ENCODE measurements around the gene PRG2. TPM values are rescaled to one million over a fixed set of nuclear protein-coding genes. Genes with fewer than 3 reads are reported as not detected.

PRG2 gene
- total RNA-seq, 2 experiments from 2014 or later, result 0.98 to 1.6 TPM

DNA sequence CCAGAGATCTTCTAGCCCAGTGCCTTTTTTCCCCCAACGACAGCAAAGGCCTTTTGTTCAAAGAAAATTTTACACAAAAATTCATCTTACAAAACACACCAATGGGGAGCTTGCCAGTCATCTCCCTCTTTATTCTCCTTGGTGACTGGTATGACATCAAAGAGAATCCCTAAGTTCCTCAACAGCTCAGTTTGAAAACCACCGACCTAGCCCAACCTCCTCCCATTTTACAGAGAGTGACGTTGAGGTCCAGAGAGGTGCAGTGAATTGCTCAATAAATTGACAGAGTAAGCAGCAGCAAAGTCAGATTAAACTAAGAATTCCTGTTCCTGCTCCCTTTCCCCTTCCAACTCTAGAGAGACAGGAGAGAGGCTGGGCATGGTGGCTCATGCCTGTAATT, 28.7 kb upstream of the PRG2 start:
- Mint-ChIP-seq H3K4me3 (no peak overlapping the region), H3K27me3 (no peaks in the 10 kb centered on the region), H3K9me3 (ENCODE audit: low read depth) (no peaks in the 10 kb centered on the region), H3K4me1 (peaks cover 77% of the 10 kb centered on the region), H3K36me3 (ENCODE audit: low read depth) (peaks cover 92% of the 10 kb centered on the region), H3K27ac (peak overlapping the region; percentile 58)
- ATAC-seq, result no peak
- DNase-seq, result no peak
- CTCF ChIA-PET, result interaction anchor here (0.5 to 0.7 kb wide), 2 partner anchors 73 to 76 kb away, joined by 3 read pairs; no protein-coding TSS in a partner anchor
- intact Hi-C loops (cut with DNase I, micrococcal nuclease), result no loop called here
- POLR2A ChIA-PET, result no interaction called here

GRCh38 chr11:57418131-57418530, 27.7 kb upstream of the PRG2 start:
- Mint-ChIP-seq H3K4me3 (no peak overlapping the region), H3K9me3 (ENCODE audit: low read depth) (no peaks in the 10 kb centered on the region), H3K36me3 (ENCODE audit: low read depth) (peaks cover 92% of the 10 kb centered on the region), H3K27me3 (no peaks in the 10 kb centered on the region), H3K4me1 (peaks cover 77% of the 10 kb centered on the region), H3K27ac (no peak overlapping the region)
- DNase-seq, result no peak
- CTCF ChIA-PET, result interaction anchor here (0.6 to 1.9 kb wide), 5 partner anchors 10 to 189 kb away, joined by 3 to 6 read pairs (median 3); partner anchors contain the start of gene RTN4RL2
- intact Hi-C loops (cut with DNase I, micrococcal nuclease), result no loop called here
- ATAC-seq, result no peak
- POLR2A ChIA-PET, result interaction anchor here (0.8 kb wide), 1 partner anchor 24 kb away, joined by 3 read pairs; no protein-coding TSS in a partner anchor

DNA sequence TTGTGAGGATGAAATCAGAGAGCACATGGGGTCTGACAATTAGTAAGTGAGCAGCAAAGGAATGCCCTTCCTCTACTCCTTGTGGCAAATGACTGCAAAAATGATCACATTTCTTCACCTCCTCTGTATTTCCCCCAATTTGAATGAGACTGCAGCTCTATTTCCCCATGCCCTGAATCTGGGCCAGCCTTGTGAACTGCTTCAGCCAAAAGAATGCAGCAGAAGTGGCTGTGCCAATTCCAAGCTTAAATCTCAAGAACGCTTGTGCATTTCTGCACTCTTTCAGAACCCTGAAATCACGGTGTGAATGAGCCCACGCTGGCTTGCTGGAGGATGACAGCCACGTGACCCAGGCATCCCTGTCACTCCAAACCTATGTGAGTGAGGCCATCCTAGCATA, 26.6 kb upstream of the PRG2 start:
- no peak for DNase-seq
- peaks cover 88% of the 10 kb centered on the region for H3K36me3 Mint-ChIP-seq (ENCODE audit: low read depth)
- POLR2A ChIA-PET, result no interaction called here
- no peak overlapping the region for H3K4me3 Mint-ChIP-seq
- CTCF ChIA-PET, result interaction anchor here (1.3 to 1.9 kb wide), 3 partner anchors 11 to 110 kb away, joined by 3 to 6 read pairs (median 4); no protein-coding TSS in a partner anchor
- H3K9me3 Mint-ChIP-seq (ENCODE audit: low read depth), result no peaks in the 10 kb centered on the region
- no peak for ATAC-seq
- intact Hi-C loops (cut with DNase I, micrococcal nuclease), result no loop called here
- H3K4me1 Mint-ChIP-seq, result peaks cover 72% of the 10 kb centered on the region
- no peaks in the 10 kb centered on the region for H3K27me3 Mint-ChIP-seq
- H3K27ac Mint-ChIP-seq, result no peak overlapping the region

DNA sequence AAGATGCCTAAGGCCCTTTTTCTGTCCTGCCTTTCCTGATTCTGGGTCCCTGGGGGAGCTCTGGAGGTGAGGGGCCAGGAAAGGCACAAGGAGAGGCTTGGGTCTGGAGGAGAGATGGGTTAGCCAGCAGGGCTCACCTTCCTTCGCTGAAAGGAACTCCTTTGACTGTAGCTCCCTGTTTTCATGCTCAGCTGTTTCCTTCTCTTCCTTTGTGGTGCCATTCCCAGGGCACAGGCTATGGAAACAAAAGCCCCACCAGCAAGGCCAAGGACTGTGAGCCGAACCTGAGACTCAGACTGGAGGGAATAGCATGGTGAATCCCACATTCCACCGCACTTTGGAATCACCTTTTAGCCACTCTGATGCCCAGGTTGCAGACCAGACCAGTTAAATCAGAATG, 26.0 kb upstream of the PRG2 start:
- no peak for ATAC-seq
- POLR2A ChIA-PET, result no interaction called here
- no peak overlapping the region for H3K27ac Mint-ChIP-seq
- peaks cover 86% of the 10 kb centered on the region for H3K36me3 Mint-ChIP-seq (ENCODE audit: low read depth)
- peaks cover 68% of the 10 kb centered on the region for H3K4me1 Mint-ChIP-seq
- no peak overlapping the region for H3K4me3 Mint-ChIP-seq
- intact Hi-C loops (cut with DNase I, micrococcal nuclease), result no loop called here
- CTCF ChIA-PET, result interaction anchor here (1.3 kb wide), 2 partner anchors 20 to 110 kb away, joined by 3 to 4 read pairs; no protein-coding TSS in a partner anchor
- H3K27me3 Mint-ChIP-seq, result no peaks in the 10 kb centered on the region
- H3K9me3 Mint-ChIP-seq (ENCODE audit: low read depth), result no peaks in the 10 kb centered on the region
- DNase-seq, result no peak

GRCh38 chr11:57414612-57415212, 24.3 kb upstream of the PRG2 start:
- no peak overlapping the region for H3K4me3 Mint-ChIP-seq
- H3K4me1 Mint-ChIP-seq, result peaks cover 60% of the 10 kb centered on the region
- ATAC-seq (peak; percentile 52), DNase-seq (no peak)
- H3K36me3 Mint-ChIP-seq (ENCODE audit: low read depth), result peaks cover 81% of the 10 kb centered on the region
- POLR2A ChIA-PET, result no interaction called here
- CTCF ChIA-PET, result no interaction called here
- H3K27ac Mint-ChIP-seq, result peak overlapping the region; percentile 9
- H3K9me3 Mint-ChIP-seq (ENCODE audit: low read depth), result no peaks in the 10 kb centered on the region
- no peaks in the 10 kb centered on the region for H3K27me3 Mint-ChIP-seq
- intact Hi-C loops (cut with DNase I, micrococcal nuclease), result no loop called here

GRCh38 chr11:57413681-57414080, 23.2 kb upstream of the PRG2 start:
- intact Hi-C loops (cut with DNase I, micrococcal nuclease), result no loop called here
- ChIA-PET POLR2A (no interaction called here), CTCF (interaction anchor here (0.7 kb wide), 1 partner anchor 14 kb away, joined by 3 read pairs; no protein-coding TSS in a partner anchor)
- H3K27me3 Mint-ChIP-seq, result no peaks in the 10 kb centered on the region
- no peak for DNase-seq
- peaks cover 83% of the 10 kb centered on the region for H3K36me3 Mint-ChIP-seq (ENCODE audit: low read depth)
- ATAC-seq, result no peak
- H3K9me3 Mint-ChIP-seq (ENCODE audit: low read depth), result no peaks in the 10 kb centered on the region
- H3K27ac Mint-ChIP-seq, result peak overlapping the region; percentile 49
- H3K4me3 Mint-ChIP-seq, result no peak overlapping the region
- peaks cover 63% of the 10 kb centered on the region for H3K4me1 Mint-ChIP-seq

DNA sequence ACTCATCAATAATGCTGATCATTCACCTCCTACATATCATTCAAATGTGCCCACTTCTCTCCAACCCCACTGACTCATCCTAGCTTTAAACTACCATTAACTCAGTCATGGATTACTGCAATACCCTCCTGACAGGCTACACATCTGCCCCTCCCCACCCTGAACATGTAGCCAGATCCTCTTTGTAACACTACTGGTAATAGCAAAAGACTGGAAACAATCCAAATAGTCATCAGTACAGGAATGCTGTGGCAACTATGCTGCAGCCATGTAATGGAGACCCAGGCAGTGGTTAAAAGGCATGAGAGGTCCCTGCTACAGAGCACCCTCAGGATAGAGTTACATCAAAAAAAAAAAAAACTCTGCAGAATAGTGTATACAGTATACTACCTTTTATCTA, 19.8 kb upstream of the PRG2 start:
- CTCF ChIA-PET, result no interaction called here
- POLR2A ChIA-PET, result no interaction called here
- Mint-ChIP-seq H3K4me3 (no peak overlapping the region), H3K27ac (peak overlapping the region; percentile 48), H3K9me3 (ENCODE audit: low read depth) (no peaks in the 10 kb centered on the region), H3K36me3 (ENCODE audit: low read depth) (peaks cover 85% of the 10 kb centered on the region), H3K27me3 (no peaks in the 10 kb centered on the region), H3K4me1 (peaks cover 77% of the 10 kb centered on the region)
- intact Hi-C loops (cut with DNase I, micrococcal nuclease), result no loop called here
- DNase-seq (no peak), ATAC-seq (no peak)

DNA sequence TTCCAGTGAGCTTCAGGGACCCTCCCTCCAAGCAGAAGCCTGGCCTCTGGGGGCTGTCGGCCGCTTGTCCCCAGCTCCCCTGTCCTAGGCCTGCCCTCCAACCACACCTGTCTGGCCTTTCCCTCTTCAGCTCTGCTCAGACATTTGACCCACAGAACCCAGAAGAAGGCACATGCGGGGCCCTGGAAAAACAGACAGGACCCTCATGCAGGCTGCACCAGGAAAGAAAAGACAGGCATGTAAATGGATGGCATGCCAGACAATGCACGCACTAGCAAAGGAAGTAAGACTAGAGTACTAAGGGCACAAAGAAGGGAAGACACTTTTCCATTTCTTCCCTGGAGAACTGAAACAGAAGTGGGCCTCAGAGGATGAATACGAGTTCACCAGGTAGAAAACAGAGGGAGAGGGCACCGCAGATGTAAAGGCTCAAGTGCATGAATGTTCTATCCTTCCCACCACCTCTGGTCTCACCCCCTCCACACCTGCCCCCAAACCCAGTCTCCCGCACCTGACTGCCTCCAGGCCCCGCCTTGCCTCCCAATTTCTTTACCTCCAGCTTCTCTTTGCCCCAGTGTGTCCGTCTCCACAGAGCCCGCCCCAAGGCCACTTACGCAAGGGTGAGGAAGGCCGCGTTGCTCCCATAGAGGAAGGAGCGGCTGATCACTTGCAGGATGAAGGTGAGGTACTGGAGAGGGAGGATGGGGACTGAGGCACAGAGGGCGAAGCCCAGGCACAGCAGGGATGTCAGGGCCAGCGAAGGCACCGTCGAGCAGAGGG, 19.1 kb upstream of the PRG2 start:
- peaks cover 74% of the 10 kb centered on the region for H3K4me1 Mint-ChIP-seq
- DNase-seq (no peak), ATAC-seq (no peak)
- H3K4me3 Mint-ChIP-seq, result no peak overlapping the region
- H3K27ac Mint-ChIP-seq, result peak overlapping the region; percentile 15
- H3K27me3 Mint-ChIP-seq, result no peaks in the 10 kb centered on the region
- H3K9me3 Mint-ChIP-seq (ENCODE audit: low read depth), result no peaks in the 10 kb centered on the region
- intact Hi-C loops (cut with DNase I, micrococcal nuclease), result loop anchor here in 1 of 2 experiments (5.0 kb wide), 1 partner anchor 248 kb away; the partner anchor contains the start of gene CLP1
- peaks cover 83% of the 10 kb centered on the region for H3K36me3 Mint-ChIP-seq (ENCODE audit: low read depth)
- POLR2A ChIA-PET, result interaction anchor here (1.1 kb wide), 1 partner anchor 9 kb away, joined by 3 read pairs; no protein-coding TSS in a partner anchor
- CTCF ChIA-PET, result interaction anchor here (1.2 kb wide), 1 partner anchor 48 kb away, joined by 3 read pairs; no protein-coding TSS in a partner anchor

- Mint-ChIP-seq H3K4me3 (no peak overlapping the region), H3K27ac (peak overlapping the region; percentile 15), H3K27me3 (no peaks in the 10 kb centered on the region), H3K9me3 (ENCODE audit: low read depth) (no peaks in the 10 kb centered on the region), H3K36me3 (ENCODE audit: low read depth) (peaks cover 79% of the 10 kb centered on the region), H3K4me1 (peaks cover 73% of the 10 kb centered on the region)
- ATAC-seq (no peak), DNase-seq (no peak)
- intact Hi-C loops (cut with DNase I, micrococcal nuclease), result loop anchor here in 1 of 2 experiments (5.0 kb wide), 1 partner anchor 249 kb away; the partner anchor contains the start of gene CLP1
- ChIA-PET CTCF (interaction anchor here (1.2 kb wide), 1 partner anchor 49 kb away, joined by 3 read pairs; no protein-coding TSS in a partner anchor), POLR2A (interaction anchor here (1.1 kb wide), 1 partner anchor 9 kb away, joined by 3 read pairs; no protein-coding TSS in a partner anchor)
These were observed 18.3 kb upstream of the PRG2 start for GRCh38 chr11:57408771-57409170.

DNA sequence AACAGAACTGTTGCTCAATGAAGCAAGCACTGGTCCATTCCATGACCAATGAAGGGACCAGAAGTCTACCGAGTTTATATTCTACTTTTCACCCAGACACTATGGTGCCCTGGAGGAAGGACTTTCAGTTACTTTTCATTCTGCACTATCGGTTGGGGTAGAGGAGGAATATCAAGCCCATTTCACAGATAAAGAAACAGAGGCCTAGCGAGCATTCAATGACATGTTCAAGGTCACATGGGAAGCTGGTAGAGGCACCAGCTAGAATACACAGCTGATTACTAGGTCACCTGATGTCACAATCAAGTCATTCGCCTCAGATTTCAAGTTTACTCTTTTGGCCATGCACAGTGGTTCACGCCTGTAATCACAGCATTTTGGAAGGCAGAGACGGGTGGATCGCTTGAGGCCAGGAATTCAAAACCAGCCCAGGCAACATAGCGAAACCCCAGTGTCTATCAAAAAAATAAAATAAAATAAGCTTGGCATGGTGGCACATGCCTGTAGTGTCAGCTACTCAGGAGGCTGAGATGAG, 17.6 kb upstream of the PRG2 start:
- DNase-seq (no peak), ATAC-seq (no peak)
- Mint-ChIP-seq H3K4me1 (peaks cover 68% of the 10 kb centered on the region), H3K36me3 (ENCODE audit: low read depth) (peaks cover 74% of the 10 kb centered on the region), H3K27me3 (no peaks in the 10 kb centered on the region), H3K9me3 (ENCODE audit: low read depth) (no peaks in the 10 kb centered on the region), H3K27ac (peak overlapping the region; percentile 77), H3K4me3 (no peak overlapping the region)
- intact Hi-C loops (cut with DNase I, micrococcal nuclease), result loop anchor here in 1 of 2 experiments (5.0 kb wide), 1 partner anchor 249 kb away; the partner anchor contains the start of gene CLP1
- CTCF ChIA-PET, result interaction anchor here (1.2 kb wide), 1 partner anchor 49 kb away, joined by 3 read pairs; no protein-coding TSS in a partner anchor
- POLR2A ChIA-PET, result no interaction called here

All from activated CD4-positive, alpha-beta T cell treated with anti-CD3 and anti-CD28 coated beads for 36 hours (primary cell).